PC-3 (cell line): Measurements from ENCODE around the gene FBXL19.

Experiments
- EZH2 ChIP-seq: fragments of 300-600 bp; sonication (generic); IDR thresholded peaks from one replicate; pipeline ENCODE4 v1.6.1; 2017; ENCODE audit warnings: antibody characterized with exemption, mild to moderate bottlenecking, low read length; ENCODE audit not compliant: unreplicated experiment
- TF ChIP-seq, protein P1 (sequence below): fragments of 300-600 bp; sonication (generic); conservative IDR thresholded peaks from 2 replicates; pipeline ENCODE4 v1.5.1; 2017; ENCODE audit warnings: antibody characterized with exemption, low read depth, mild to moderate bottlenecking, low read length

DNA sequence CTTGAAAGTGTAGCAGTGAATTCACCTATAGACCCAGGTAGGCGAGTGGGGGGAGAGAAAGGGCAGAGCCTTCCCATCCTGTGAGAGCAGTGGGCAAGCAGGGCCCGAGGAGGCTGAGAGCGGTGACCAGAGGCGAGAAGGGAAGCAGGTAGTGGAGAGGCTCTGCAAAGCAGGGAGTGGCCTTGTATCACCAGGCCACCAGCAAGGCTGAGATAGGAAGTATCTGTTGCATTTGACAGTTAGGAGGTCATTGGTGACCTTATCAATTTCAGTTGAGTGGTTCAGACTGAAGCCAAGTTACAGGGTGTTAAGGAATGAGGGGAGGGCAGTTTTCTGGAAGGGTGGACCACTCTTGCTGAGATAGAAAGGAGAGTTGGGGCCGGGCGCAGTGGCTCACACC is 51.0 kb downstream of the FBXL19 start:
- TF ChIP-seq EZH2 = no peak
- TF ChIP-seq, protein P1, sequence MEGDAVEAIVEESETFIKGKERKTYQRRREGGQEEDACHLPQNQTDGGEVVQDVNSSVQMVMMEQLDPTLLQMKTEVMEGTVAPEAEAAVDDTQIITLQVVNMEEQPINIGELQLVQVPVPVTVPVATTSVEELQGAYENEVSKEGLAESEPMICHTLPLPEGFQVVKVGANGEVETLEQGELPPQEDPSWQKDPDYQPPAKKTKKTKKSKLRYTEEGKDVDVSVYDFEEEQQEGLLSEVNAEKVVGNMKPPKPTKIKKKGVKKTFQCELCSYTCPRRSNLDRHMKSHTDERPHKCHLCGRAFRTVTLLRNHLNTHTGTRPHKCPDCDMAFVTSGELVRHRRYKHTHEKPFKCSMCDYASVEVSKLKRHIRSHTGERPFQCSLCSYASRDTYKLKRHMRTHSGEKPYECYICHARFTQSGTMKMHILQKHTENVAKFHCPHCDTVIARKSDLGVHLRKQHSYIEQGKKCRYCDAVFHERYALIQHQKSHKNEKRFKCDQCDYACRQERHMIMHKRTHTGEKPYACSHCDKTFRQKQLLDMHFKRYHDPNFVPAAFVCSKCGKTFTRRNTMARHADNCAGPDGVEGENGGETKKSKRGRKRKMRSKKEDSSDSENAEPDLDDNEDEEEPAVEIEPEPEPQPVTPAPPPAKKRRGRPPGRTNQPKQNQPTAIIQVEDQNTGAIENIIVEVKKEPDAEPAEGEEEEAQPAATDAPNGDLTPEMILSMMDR = no peak
